ENCODE measurements around the gene AFAP1. TPM values are rescaled to one million over a fixed set of nuclear protein-coding genes. Genes with fewer than 3 reads are reported as not detected.

Gene AFAP1
- total RNA-seq, 2 experiments from 2014 or later, result not detected

DNA sequence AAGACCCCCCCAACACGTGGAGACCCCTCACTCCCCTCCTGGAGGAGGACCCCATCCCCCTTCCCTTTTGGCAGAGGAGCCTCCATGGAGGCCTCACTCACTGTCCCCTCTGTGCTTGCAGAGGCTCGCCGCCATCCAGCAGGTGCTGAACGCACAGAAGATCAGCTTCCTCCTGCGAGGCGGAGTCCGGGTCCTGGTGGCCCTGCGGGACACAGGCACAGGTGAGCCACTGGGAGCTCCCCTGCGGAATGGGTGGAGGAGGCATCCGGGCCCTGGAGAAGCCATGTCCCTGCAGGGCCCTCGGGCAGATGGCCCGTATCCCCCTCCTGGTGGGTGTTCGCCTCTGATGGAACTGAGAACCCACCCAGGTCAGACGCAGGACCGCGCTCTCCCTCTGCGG is 206.5 kb downstream of the AFAP1 start:
- no peaks in the 10 kb centered on the region for H3K36me3 ChIP-seq (ENCODE audit: insufficient read depth, low read length)
- H2AFZ ChIP-seq (ENCODE audit: low read length), result no peak overlapping the region
- H3K4me1 ChIP-seq (ENCODE audit: insufficient read depth, low read length, poor library complexity, severe bottlenecking), result no peaks in the 10 kb centered on the region
- intact Hi-C loops (cut with micrococcal nuclease; ENCODE audit: unreplicated experiment), result no loop called here
- no peak for DNase-seq (ENCODE audit: low spot score)
- no peak overlapping the region for H3K4me3 ChIP-seq (ENCODE audit: low read depth, low read length, poor library complexity, severe bottlenecking)
- no peak for TF ChIP-seq CTCF (conservative IDR thresholded peaks at IDR 0.05; ENCODE audit: low read length)
- TF ChIP-seq EZH2phosphoT487 (IDR thresholded peaks at IDR 0.05; ENCODE audit: borderline replicate concordance, low read depth, low read length), result no peak
- POLR2A ChIA-PET, result no interaction called here
- no peaks in the 10 kb centered on the region for H3K9me3 ChIP-seq (ENCODE audit: low read length)
- CTCF ChIA-PET (ENCODE audit: unreplicated experiment), result no interaction called here
- no peaks in the 10 kb centered on the region for H3K79me2 ChIP-seq (ENCODE audit: insufficient read depth, low read depth, low read length)
- no TSS peak for BruUV-seq (replicated peaks)
- H3K4me2 ChIP-seq (ENCODE audit: low read length), result no peak overlapping the region
- no peak overlapping the region for H3K27ac ChIP-seq (ENCODE audit: low read depth, low read length, poor library complexity, severe bottlenecking)
- H4K20me1 ChIP-seq (ENCODE audit: insufficient read depth, low read length), result no peaks in the 10 kb centered on the region
- H3K9me2 ChIP-seq (ENCODE audit: insufficient read depth, low read length), result no peaks in the 10 kb centered on the region

- TF ChIP-seq EZH2phosphoT487 (IDR thresholded peaks at IDR 0.05; ENCODE audit: borderline replicate concordance, low read depth, low read length), result no peak
- no peak for TF ChIP-seq CTCF (conservative IDR thresholded peaks at IDR 0.05; ENCODE audit: low read length)
- H3K4me3 ChIP-seq (ENCODE audit: low read depth, low read length, poor library complexity, severe bottlenecking), result no peak overlapping the region
- no peak overlapping the region for H3K27ac ChIP-seq (ENCODE audit: low read depth, low read length, poor library complexity, severe bottlenecking)
- H3K4me2 ChIP-seq (ENCODE audit: low read length), result no peak overlapping the region
- H3K9me2 ChIP-seq (ENCODE audit: insufficient read depth, low read length), result no peaks in the 10 kb centered on the region
- ChIA-PET POLR2A (no interaction called here), CTCF (ENCODE audit: unreplicated experiment) (no interaction called here)
- no peaks in the 10 kb centered on the region for H3K79me2 ChIP-seq (ENCODE audit: insufficient read depth, low read depth, low read length)
- intact Hi-C loops (cut with micrococcal nuclease; ENCODE audit: unreplicated experiment), result no loop called here
- no peaks in the 10 kb centered on the region for H3K9me3 ChIP-seq (ENCODE audit: low read length)
- H4K20me1 ChIP-seq (ENCODE audit: insufficient read depth, low read length), result no peaks in the 10 kb centered on the region
- H3K36me3 ChIP-seq (ENCODE audit: insufficient read depth, low read length), result no peaks in the 10 kb centered on the region
- H2AFZ ChIP-seq (ENCODE audit: low read length), result no peak overlapping the region
- no peaks in the 10 kb centered on the region for H3K4me1 ChIP-seq (ENCODE audit: insufficient read depth, low read length, poor library complexity, severe bottlenecking)
- no peak for DNase-seq (ENCODE audit: low spot score)
- no TSS peak for BruUV-seq (replicated peaks)
These were observed 207.4 kb downstream of the AFAP1 start for GRCh38 chr4:7732263-7732662.

DNA sequence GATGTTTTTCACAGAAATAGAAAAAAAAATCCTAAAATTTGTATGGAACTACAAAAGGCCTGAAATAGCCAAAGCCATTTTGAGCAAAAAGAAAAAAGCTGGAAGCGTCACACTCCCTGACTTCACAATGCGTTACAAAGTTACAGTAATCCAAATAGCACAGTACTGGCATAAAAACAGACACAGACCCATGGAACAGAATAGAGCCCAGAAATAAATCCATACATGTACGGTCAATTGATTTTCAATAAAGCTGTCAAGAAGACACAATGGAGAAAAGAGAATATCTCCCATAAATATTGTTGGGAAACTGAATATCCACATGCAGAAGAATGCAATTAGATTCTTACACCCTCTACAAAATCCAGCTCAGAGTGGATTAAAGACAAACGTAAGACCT is 208.2 kb downstream of the AFAP1 start:
- H3K36me3 ChIP-seq (ENCODE audit: insufficient read depth, low read length), result no peaks in the 10 kb centered on the region
- no peaks in the 10 kb centered on the region for H3K9me2 ChIP-seq (ENCODE audit: insufficient read depth, low read length)
- no TSS peak for BruUV-seq (replicated peaks)
- no peak overlapping the region for H3K4me3 ChIP-seq (ENCODE audit: low read depth, low read length, poor library complexity, severe bottlenecking)
- H3K9me3 ChIP-seq (ENCODE audit: low read length), result no peaks in the 10 kb centered on the region
- ChIA-PET CTCF (ENCODE audit: unreplicated experiment) (no interaction called here), POLR2A (no interaction called here)
- intact Hi-C loops (cut with micrococcal nuclease; ENCODE audit: unreplicated experiment), result no loop called here
- no peak overlapping the region for H3K4me2 ChIP-seq (ENCODE audit: low read length)
- DNase-seq (ENCODE audit: low spot score), result no peak
- H4K20me1 ChIP-seq (ENCODE audit: insufficient read depth, low read length), result no peaks in the 10 kb centered on the region
- H3K27ac ChIP-seq (ENCODE audit: low read depth, low read length, poor library complexity, severe bottlenecking), result no peak overlapping the region
- H2AFZ ChIP-seq (ENCODE audit: low read length), result no peak overlapping the region
- H3K4me1 ChIP-seq (ENCODE audit: insufficient read depth, low read length, poor library complexity, severe bottlenecking), result no peaks in the 10 kb centered on the region
- no peaks in the 10 kb centered on the region for H3K79me2 ChIP-seq (ENCODE audit: insufficient read depth, low read depth, low read length)
- TF ChIP-seq CTCF (conservative IDR thresholded peaks at IDR 0.05; ENCODE audit: low read length) (no peak), EZH2phosphoT487 (IDR thresholded peaks at IDR 0.05; ENCODE audit: borderline replicate concordance, low read depth, low read length) (no peak)
